ENCODE results near the gene ANKRD65. TPM values are rescaled to one million over a fixed set of nuclear protein-coding genes. Genes with fewer than 3 reads are reported as not detected.

ANKRD65 gene
- total RNA-seq, 1 donor from 2014 or later, result 1.4 TPM

DNA sequence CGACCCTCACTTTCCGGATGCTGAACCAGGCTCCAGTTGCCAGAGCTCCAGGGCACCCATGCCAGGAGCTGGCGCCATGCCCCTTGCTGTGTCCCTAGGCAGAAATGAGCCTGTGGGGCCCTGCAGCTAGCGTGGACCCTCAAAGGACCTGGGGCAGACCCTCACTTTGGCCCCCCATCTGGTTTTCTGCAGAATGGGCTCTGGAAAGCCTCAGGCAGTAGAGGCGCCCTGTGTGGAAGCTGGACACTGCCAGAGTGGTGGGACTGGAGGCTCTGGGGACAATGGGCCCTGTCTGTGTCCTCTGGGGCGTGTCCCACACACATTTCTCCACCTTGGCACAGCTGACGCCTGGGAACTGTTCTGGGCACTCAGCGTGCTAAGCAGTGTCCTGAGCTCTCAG lies 39.8 kb downstream of the ANKRD65 start:
- TF ChIP-seq, protein P1, sequence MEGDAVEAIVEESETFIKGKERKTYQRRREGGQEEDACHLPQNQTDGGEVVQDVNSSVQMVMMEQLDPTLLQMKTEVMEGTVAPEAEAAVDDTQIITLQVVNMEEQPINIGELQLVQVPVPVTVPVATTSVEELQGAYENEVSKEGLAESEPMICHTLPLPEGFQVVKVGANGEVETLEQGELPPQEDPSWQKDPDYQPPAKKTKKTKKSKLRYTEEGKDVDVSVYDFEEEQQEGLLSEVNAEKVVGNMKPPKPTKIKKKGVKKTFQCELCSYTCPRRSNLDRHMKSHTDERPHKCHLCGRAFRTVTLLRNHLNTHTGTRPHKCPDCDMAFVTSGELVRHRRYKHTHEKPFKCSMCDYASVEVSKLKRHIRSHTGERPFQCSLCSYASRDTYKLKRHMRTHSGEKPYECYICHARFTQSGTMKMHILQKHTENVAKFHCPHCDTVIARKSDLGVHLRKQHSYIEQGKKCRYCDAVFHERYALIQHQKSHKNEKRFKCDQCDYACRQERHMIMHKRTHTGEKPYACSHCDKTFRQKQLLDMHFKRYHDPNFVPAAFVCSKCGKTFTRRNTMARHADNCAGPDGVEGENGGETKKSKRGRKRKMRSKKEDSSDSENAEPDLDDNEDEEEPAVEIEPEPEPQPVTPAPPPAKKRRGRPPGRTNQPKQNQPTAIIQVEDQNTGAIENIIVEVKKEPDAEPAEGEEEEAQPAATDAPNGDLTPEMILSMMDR (IDR thresholded peaks at IDR 0.05; ENCODE audit: insufficient read depth, low read length, poor library complexity, severe bottlenecking), result no peak
- no peak overlapping the region for H3K4me3 ChIP-seq (ENCODE audit: low read depth, low read length)
- DNase-seq (ENCODE audit: low read depth), result no peak
- H3K36me3 ChIP-seq (ENCODE audit: control insufficient read depth, insufficient read depth, low read length), result peaks cover 1% of the 10 kb centered on the region
- no peaks in the 10 kb centered on the region for H3K27me3 ChIP-seq (ENCODE audit: control insufficient read depth, insufficient read depth, low read length)

- Histone ChIP-seq H3K4me3 (ENCODE audit: low read depth, low read length) (no peak overlapping the region), H3K36me3 (ENCODE audit: control insufficient read depth, insufficient read depth, low read length) (peaks cover 1% of the 10 kb centered on the region), H3K27me3 (ENCODE audit: control insufficient read depth, insufficient read depth, low read length) (no peaks in the 10 kb centered on the region)
- TF ChIP-seq, protein P1 (IDR thresholded peaks at IDR 0.05; ENCODE audit: insufficient read depth, low read length, poor library complexity, severe bottlenecking), result no peak
- DNase-seq (ENCODE audit: low read depth), result no peak
These were observed 40.2 kb downstream of the ANKRD65 start for GRCh38 chr1:1380860-1381259.

DNA sequence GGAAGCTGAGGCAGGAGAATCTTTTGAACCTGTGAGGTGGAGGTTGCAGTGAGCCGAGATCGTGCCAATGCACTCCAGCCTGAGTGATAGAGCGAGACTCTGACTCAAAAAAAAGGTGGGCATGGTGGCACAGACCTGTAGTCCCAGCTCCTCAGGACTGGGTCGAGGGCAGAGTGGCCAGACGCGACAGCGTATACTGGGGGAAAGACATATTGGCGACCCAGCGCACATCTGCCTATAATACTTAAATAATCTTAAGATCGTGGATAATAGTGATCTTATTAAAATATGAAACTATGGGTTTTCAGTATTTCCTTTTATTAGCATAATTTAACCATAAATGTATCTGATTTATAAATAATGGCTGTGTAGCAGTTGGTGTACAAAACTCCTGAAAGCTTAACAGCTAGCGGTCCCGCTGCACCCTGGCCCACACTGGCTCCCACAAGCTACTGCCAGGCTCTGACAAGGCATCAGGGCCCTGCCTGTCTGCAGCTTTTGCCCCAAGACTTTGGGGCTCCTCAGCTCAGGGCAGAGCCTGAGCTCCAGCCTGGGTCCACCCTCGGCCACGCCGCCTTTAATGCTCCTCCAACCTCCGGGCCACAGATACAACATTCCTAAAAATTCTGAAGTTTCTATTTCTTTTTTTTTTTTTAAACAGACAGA lies 43.4 kb downstream of the ANKRD65 start:
- H3K4me3 ChIP-seq (ENCODE audit: low read depth, low read length), result no peak overlapping the region
- H3K27me3 ChIP-seq (ENCODE audit: control insufficient read depth, insufficient read depth, low read length), result no peaks in the 10 kb centered on the region
- no peak for DNase-seq (ENCODE audit: low read depth)
- TF ChIP-seq, protein P1 (IDR thresholded peaks at IDR 0.05; ENCODE audit: insufficient read depth, low read length, poor library complexity, severe bottlenecking), result no peak
- H3K36me3 ChIP-seq (ENCODE audit: control insufficient read depth, insufficient read depth, low read length), result no peaks in the 10 kb centered on the region

DNA sequence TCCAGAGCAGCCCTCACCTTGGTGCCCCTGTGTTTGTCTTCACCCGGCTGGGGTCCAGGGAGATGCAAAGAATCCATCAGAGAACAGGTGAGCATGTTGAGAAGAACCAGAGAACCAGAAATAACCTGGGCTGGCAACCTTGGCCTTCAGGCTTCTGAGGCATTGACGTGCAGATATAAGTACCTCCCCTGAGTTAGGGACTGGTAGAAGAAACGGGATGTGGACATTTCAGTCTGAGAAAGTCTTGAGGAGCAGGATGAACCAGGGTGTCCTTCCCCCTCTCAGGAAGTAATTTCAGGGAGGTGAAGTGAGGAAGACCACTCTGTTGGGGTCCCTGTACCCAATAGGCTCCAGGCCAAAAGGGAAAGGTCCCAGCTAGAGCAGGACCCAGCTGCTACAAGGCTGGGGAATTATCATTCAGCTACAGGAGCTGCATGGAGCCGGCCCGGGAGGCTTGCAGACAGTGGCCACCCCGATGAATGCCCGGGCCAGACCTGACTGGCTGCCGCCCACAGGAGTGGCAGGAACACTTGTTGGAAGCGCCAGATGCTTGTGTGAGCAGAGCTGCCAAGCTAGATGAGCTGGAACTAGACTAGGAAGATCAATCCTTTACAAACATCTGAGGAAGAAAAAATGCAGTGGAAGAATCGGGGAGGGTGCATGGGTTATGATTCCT lies 44.4 kb downstream of the ANKRD65 start:
- H3K4me3 ChIP-seq (ENCODE audit: low read depth, low read length), result no peak overlapping the region
- H3K36me3 ChIP-seq (ENCODE audit: control insufficient read depth, insufficient read depth, low read length), result no peaks in the 10 kb centered on the region
- TF ChIP-seq, protein P1 (IDR thresholded peaks at IDR 0.05; ENCODE audit: insufficient read depth, low read length, poor library complexity, severe bottlenecking), result no peak
- DNase-seq (ENCODE audit: low read depth), result no peak
- no peaks in the 10 kb centered on the region for H3K27me3 ChIP-seq (ENCODE audit: control insufficient read depth, insufficient read depth, low read length)

- peak within 1 kb of the TSS; percentile 96 for H3K4me3 ChIP-seq (ENCODE audit: low read depth, low read length)
- DNase-seq (ENCODE audit: low read depth), result peak; percentile 99
- TF ChIP-seq, protein P1 (IDR thresholded peaks at IDR 0.05; ENCODE audit: insufficient read depth, low read length, poor library complexity, severe bottlenecking), result peak; percentile 17
- H3K27me3 ChIP-seq (ENCODE audit: control insufficient read depth, insufficient read depth, low read length), result no peaks in the 10 kb centered on the region
- H3K36me3 ChIP-seq (ENCODE audit: control insufficient read depth, insufficient read depth, low read length), result no peaks in the 10 kb centered on the region
These were observed 46.0 kb downstream of the ANKRD65 start, which contains the start of gene AURKAIP1 for GRCh38 chr1:1374929-1375662. Gene AURKAIP1 (minus strand): TSS chr1:1375207. CDS start chr1:1374756, 451 bp downstream.

Measured in kidney epithelial cell (primary cell).